HEK293 (cell line): Measurements from ENCODE around the gene SPEM3.
A peak's percentile ranks its signal among the peaks of the same experiment; 100 is the strongest.

Experiments
- BCL11A ChIP-seq: fragments of 450-650 bp; formaldehyde crosslinking; IDR thresholded peaks from 2 replicates; pipeline ENCODE4 v1.5.1; 2016; ENCODE audit warnings: low read depth, missing biosample characterization, missing genetic modification characterization
- GFI1B ChIP-seq: fragments of 450-650 bp; formaldehyde crosslinking; IDR thresholded peaks from 2 replicates; pipeline ENCODE4 v1.5.1; 2016; ENCODE audit warnings: missing biosample characterization, missing genetic modification characterization
- GLIS1 ChIP-seq: fragments of 450-650 bp; formaldehyde crosslinking; IDR thresholded peaks from 2 replicates; pipeline ENCODE4 v1.5.1; 2016; ENCODE audit warnings: missing biosample characterization, missing genetic modification characterization
- GLIS2 ChIP-seq: fragments of 450-650 bp; formaldehyde crosslinking; IDR thresholded peaks from 2 replicates; pipeline ENCODE4 v1.5.1; 2016; ENCODE audit warnings: missing biosample characterization, missing genetic modification characterization
- HOXC10 ChIP-seq: sonication (generic); formaldehyde crosslinking; IDR thresholded peaks from 2 replicates; pipeline ENCODE4 v1.8.1; 2023; ENCODE audit warnings: mild to moderate bottlenecking, missing genetic modification reagents
- IKZF3 ChIP-seq: fragments of 450-650 bp; IDR thresholded peaks from 2 replicates; pipeline ENCODE4 v1.5.0; 2018; ENCODE audit warnings: missing biosample characterization, mild to moderate bottlenecking, missing genetic modification characterization, moderate library complexity
- KLF10 ChIP-seq: fragments of 450-650 bp; IDR thresholded peaks from 2 replicates; pipeline ENCODE4 v1.5.1; 2018; ENCODE audit warnings: missing biosample characterization, mild to moderate bottlenecking, missing genetic modification characterization
- KLF8 ChIP-seq: fragments of 450-650 bp; formaldehyde crosslinking; IDR thresholded peaks from 2 replicates; pipeline ENCODE4 v1.5.1; 2016; ENCODE audit warnings: missing biosample characterization, missing genetic modification characterization
- KLF9 ChIP-seq: fragments of 450-650 bp; formaldehyde crosslinking; IDR thresholded peaks from 2 replicates; pipeline ENCODE4 v1.5.1; 2016; ENCODE audit warnings: missing biosample characterization, missing genetic modification characterization, low read depth
- OSR2 ChIP-seq: fragments of 450-650 bp; formaldehyde crosslinking; IDR thresholded peaks from 2 replicates; pipeline ENCODE4 v1.5.1; 2016; ENCODE audit warnings: missing biosample characterization, missing genetic modification characterization
- YY1 ChIP-seq: fragments of 450-650 bp; formaldehyde crosslinking; IDR thresholded peaks from 2 replicates; pipeline ENCODE4 v1.5.1; 2018; ENCODE audit warnings: missing biosample characterization, missing genetic modification characterization
- ZBTB48 ChIP-seq: fragments of 450-650 bp; formaldehyde crosslinking; IDR thresholded peaks from 2 replicates; pipeline ENCODE4 v1.5.1; 2016; ENCODE audit warnings: missing biosample characterization, missing genetic modification characterization
- ZEB2 ChIP-seq: fragments of 450-650 bp; formaldehyde crosslinking; IDR thresholded peaks from 2 replicates; pipeline ENCODE4 v1.5.1; 2016; ENCODE audit warnings: missing biosample characterization, missing genetic modification characterization
- ZFHX2 ChIP-seq: fragments of 450-650 bp; formaldehyde crosslinking; conservative IDR thresholded peaks from 2 replicates; pipeline ENCODE4 v1.5.1; 2016; ENCODE audit warnings: missing biosample characterization, missing genetic modification characterization
- ZIC2 ChIP-seq: fragments of 450-650 bp; formaldehyde crosslinking; IDR thresholded peaks from 2 replicates; pipeline ENCODE4 v1.5.1; 2016; ENCODE audit warnings: missing biosample characterization, missing genetic modification characterization
- ZNF112 ChIP-seq: fragments of 450-650 bp; formaldehyde crosslinking; IDR thresholded peaks from 2 replicates; pipeline ENCODE4 v1.5.0; 2017; ENCODE audit warnings: missing biosample characterization, missing genetic modification characterization
- ZNF19 ChIP-seq: fragments of 450-650 bp; formaldehyde crosslinking; IDR thresholded peaks from 2 replicates; pipeline ENCODE4; 2016; ENCODE audit warnings: missing biosample characterization, missing genetic modification characterization, low read depth
- ZNF473 ChIP-seq: fragments of 450-650 bp; formaldehyde crosslinking; IDR thresholded peaks from 2 replicates; pipeline ENCODE4 v1.5.1; 2017; ENCODE audit warnings: missing biosample characterization, missing genetic modification characterization
- ZNF530 ChIP-seq: fragments of 450-650 bp; formaldehyde crosslinking; IDR thresholded peaks from 2 replicates; pipeline ENCODE4 v1.5.1; 2016; ENCODE audit warnings: low read depth, missing biosample characterization, missing genetic modification characterization
- ZNF549 ChIP-seq: fragments of 450-650 bp; IDR thresholded peaks from 2 replicates; pipeline ENCODE4 v1.5.1; 2018; ENCODE audit warnings: missing biosample characterization, missing genetic modification characterization, mild to moderate bottlenecking, inconsistent platforms, moderate library complexity
- ZNF561 ChIP-seq: fragments of 450-650 bp; IDR thresholded peaks from 2 replicates; pipeline ENCODE4 v1.5.1; 2018; ENCODE audit warnings: missing biosample characterization, missing genetic modification characterization, borderline replicate concordance
- ZNF600 ChIP-seq: fragments of 450-650 bp; formaldehyde crosslinking; IDR thresholded peaks from 2 replicates; pipeline ENCODE4 v1.5.1; 2016; ENCODE audit warnings: missing biosample characterization, missing genetic modification characterization
- ZNF660 ChIP-seq: fragments of 450-650 bp; IDR thresholded peaks from 2 replicates; pipeline ENCODE4 v1.5.1; 2018; ENCODE audit warnings: missing biosample characterization, mild to moderate bottlenecking, missing genetic modification characterization
- ZNF792 ChIP-seq: fragments of 450-650 bp; formaldehyde crosslinking; IDR thresholded peaks from 2 replicates; pipeline ENCODE4 v1.5.1; 2016; ENCODE audit warnings: missing biosample characterization, missing genetic modification characterization
- TF ChIP-seq, protein P1 (sequence below): fragments of 450-650 bp; formaldehyde crosslinking; IDR thresholded peaks from 2 replicates; pipeline ENCODE4 v1.5.1; 2016; ENCODE audit warnings: missing biosample characterization, missing genetic modification characterization
- TF ChIP-seq, protein P2 (sequence below): fragments of 450-650 bp; formaldehyde crosslinking; IDR thresholded peaks from 2 replicates; pipeline ENCODE4 v1.5.1; 2016; ENCODE audit warnings: missing biosample characterization, missing genetic modification characterization
- TF ChIP-seq, protein P3 (sequence below): fragments of 450-650 bp; formaldehyde crosslinking; IDR thresholded peaks from 2 replicates; pipeline ENCODE4 v1.5.1; 2017; ENCODE audit warnings: missing biosample characterization, missing genetic modification characterization
- TF ChIP-seq, protein P4 (sequence below): fragments of 450-650 bp; formaldehyde crosslinking; IDR thresholded peaks from 2 replicates; pipeline ENCODE4 v1.5.1; 2016; ENCODE audit warnings: missing biosample characterization, missing genetic modification characterization, borderline replicate concordance
- TF ChIP-seq, protein P5 (sequence below): fragments of 450-650 bp; formaldehyde crosslinking; IDR thresholded peaks from 2 replicates; pipeline ENCODE4 v1.5.1; 2016; ENCODE audit warnings: missing biosample characterization, missing genetic modification characterization
- TF ChIP-seq, protein P6 (sequence below): fragments of 450-650 bp; formaldehyde crosslinking; IDR thresholded peaks from 2 replicates; pipeline ENCODE4 v1.5.1; 2016; ENCODE audit warnings: missing biosample characterization, missing genetic modification characterization

Gene SPEM3

DNA sequence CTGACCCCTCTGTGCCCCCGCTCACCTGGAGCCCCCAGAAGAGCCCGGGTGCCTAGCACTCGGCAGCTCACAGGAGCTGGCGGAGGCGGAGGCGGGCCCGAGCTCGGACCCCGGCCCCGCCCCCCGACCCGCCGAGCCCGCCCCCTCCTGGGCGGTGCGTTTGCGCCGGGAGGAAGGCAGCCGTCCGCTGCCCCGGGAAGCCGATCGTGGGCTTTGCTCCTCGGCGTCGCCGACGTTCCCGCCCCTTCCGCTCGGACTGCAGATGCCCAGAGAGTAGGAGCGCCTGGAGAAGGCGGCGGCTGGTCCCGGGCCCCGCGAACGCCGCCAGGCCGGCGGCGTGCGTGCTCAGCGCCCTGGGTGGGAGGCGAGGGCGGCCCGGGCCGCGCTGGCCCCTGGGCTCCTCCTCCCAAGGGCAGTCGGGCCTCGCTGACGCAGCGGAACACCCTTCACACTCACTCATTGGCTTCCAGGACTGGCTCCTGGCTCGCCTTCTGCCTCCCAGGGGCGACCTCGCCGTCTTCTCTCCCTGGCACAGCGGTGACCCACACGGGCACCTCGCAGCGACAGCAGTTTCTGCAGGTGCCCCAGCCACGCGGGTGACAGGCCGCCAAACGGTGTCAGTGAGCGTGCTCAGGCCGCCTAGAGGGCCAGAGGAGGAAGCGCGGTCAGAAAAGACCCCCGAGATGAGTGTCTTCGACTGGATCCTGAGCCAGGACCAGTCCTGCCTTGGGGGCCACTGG, 34.0 kb upstream of the SPEM3 start, which contains the start of gene PLSCR3 (continued):
- TF ChIP-seq IKZF3 (tag by site-specific recombination) (peak; percentile 62; the same call in 1 of the 2 replicates), GFI1B (tag by site-specific recombination) (no peak), ZNF112 (tag by site-specific recombination) (no peak), ZNF660 (tag by site-specific recombination) (peak; percentile 57; the same call in 1 of the 2 replicates), KLF8 (0 out of 2 replicates have a peak, but pooled peaks have one; percentile 4), ZNF549 (tag by site-specific recombination) (no peak), ZFHX2 (tag by site-specific recombination) (0 out of 2 replicates have a peak, but pooled peaks have one; percentile 40), ZNF530 (tag by site-specific recombination) (no peak), GLIS1 (tag by site-specific recombination) (peak; percentile 83), ZNF600 (tag by site-specific recombination) (0 out of 2 replicates have a peak, but pooled peaks have one; percentile 15), OSR2 (tag by site-specific recombination) (no peak), KLF9 (peak; percentile 66), ZBTB48 (tag by site-specific recombination) (0 out of 2 replicates have a peak, but pooled peaks have one; percentile 17), ZNF561 (tag by site-specific recombination) (peak; percentile 75), ZEB2 (tag by site-specific recombination) (peak; percentile 12; the same call in 1 of the 2 replicates), ZNF792 (tag by site-specific recombination) (no peak), BCL11A (no peak), ZNF19 (tag by site-specific recombination) (no peak), ZNF473 (tag by site-specific recombination) (no peak), ZIC2 (tag by site-specific recombination) (peak; percentile 86), YY1 (tag by site-specific recombination) (no peak), GLIS2 (peak; percentile 93), KLF10 (tag by site-specific recombination) (peak; percentile 56; the same call in 1 of the 2 replicates), HOXC10 (CRISPR knock-in tag) (no peak)
- TF ChIP-seq, protein P1, sequence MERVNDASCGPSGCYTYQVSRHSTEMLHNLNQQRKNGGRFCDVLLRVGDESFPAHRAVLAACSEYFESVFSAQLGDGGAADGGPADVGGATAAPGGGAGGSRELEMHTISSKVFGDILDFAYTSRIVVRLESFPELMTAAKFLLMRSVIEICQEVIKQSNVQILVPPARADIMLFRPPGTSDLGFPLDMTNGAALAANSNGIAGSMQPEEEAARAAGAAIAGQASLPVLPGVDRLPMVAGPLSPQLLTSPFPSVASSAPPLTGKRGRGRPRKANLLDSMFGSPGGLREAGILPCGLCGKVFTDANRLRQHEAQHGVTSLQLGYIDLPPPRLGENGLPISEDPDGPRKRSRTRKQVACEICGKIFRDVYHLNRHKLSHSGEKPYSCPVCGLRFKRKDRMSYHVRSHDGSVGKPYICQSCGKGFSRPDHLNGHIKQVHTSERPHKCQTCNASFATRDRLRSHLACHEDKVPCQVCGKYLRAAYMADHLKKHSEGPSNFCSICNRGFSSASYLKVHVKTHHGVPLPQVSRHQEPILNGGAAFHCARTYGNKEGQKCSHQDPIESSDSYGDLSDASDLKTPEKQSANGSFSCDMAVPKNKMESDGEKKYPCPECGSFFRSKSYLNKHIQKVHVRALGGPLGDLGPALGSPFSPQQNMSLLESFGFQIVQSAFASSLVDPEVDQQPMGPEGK (tag by site-specific recombination), result no peak; the same call in 1 of the 2 replicates
- TF ChIP-seq, protein P2, sequence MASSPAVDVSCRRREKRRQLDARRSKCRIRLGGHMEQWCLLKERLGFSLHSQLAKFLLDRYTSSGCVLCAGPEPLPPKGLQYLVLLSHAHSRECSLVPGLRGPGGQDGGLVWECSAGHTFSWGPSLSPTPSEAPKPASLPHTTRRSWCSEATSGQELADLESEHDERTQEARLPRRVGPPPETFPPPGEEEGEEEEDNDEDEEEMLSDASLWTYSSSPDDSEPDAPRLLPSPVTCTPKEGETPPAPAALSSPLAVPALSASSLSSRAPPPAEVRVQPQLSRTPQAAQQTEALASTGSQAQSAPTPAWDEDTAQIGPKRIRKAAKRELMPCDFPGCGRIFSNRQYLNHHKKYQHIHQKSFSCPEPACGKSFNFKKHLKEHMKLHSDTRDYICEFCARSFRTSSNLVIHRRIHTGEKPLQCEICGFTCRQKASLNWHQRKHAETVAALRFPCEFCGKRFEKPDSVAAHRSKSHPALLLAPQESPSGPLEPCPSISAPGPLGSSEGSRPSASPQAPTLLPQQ (tag by site-specific recombination), result 0 out of 2 replicates have a peak, but pooled peaks have one; percentile 34
- TF ChIP-seq, protein P3, sequence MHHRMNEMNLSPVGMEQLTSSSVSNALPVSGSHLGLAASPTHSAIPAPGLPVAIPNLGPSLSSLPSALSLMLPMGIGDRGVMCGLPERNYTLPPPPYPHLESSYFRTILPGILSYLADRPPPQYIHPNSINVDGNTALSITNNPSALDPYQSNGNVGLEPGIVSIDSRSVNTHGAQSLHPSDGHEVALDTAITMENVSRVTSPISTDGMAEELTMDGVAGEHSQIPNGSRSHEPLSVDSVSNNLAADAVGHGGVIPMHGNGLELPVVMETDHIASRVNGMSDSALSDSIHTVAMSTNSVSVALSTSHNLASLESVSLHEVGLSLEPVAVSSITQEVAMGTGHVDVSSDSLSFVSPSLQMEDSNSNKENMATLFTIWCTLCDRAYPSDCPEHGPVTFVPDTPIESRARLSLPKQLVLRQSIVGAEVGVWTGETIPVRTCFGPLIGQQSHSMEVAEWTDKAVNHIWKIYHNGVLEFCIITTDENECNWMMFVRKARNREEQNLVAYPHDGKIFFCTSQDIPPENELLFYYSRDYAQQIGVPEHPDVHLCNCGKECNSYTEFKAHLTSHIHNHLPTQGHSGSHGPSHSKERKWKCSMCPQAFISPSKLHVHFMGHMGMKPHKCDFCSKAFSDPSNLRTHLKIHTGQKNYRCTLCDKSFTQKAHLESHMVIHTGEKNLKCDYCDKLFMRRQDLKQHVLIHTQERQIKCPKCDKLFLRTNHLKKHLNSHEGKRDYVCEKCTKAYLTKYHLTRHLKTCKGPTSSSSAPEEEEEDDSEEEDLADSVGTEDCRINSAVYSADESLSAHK (tag by site-specific recombination), result peak; percentile 72
- TF ChIP-seq, protein P4, sequence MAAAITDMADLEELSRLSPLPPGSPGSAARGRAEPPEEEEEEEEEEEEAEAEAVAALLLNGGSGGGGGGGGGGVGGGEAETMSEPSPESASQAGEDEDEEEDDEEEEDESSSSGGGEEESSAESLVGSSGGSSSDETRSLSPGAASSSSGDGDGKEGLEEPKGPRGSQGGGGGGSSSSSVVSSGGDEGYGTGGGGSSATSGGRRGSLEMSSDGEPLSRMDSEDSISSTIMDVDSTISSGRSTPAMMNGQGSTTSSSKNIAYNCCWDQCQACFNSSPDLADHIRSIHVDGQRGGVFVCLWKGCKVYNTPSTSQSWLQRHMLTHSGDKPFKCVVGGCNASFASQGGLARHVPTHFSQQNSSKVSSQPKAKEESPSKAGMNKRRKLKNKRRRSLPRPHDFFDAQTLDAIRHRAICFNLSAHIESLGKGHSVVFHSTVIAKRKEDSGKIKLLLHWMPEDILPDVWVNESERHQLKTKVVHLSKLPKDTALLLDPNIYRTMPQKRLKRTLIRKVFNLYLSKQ (tag by site-specific recombination), result no peak
- TF ChIP-seq, protein P5, sequence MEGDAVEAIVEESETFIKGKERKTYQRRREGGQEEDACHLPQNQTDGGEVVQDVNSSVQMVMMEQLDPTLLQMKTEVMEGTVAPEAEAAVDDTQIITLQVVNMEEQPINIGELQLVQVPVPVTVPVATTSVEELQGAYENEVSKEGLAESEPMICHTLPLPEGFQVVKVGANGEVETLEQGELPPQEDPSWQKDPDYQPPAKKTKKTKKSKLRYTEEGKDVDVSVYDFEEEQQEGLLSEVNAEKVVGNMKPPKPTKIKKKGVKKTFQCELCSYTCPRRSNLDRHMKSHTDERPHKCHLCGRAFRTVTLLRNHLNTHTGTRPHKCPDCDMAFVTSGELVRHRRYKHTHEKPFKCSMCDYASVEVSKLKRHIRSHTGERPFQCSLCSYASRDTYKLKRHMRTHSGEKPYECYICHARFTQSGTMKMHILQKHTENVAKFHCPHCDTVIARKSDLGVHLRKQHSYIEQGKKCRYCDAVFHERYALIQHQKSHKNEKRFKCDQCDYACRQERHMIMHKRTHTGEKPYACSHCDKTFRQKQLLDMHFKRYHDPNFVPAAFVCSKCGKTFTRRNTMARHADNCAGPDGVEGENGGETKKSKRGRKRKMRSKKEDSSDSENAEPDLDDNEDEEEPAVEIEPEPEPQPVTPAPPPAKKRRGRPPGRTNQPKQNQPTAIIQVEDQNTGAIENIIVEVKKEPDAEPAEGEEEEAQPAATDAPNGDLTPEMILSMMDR, result peak; percentile 70
- TF ChIP-seq, protein P6, sequence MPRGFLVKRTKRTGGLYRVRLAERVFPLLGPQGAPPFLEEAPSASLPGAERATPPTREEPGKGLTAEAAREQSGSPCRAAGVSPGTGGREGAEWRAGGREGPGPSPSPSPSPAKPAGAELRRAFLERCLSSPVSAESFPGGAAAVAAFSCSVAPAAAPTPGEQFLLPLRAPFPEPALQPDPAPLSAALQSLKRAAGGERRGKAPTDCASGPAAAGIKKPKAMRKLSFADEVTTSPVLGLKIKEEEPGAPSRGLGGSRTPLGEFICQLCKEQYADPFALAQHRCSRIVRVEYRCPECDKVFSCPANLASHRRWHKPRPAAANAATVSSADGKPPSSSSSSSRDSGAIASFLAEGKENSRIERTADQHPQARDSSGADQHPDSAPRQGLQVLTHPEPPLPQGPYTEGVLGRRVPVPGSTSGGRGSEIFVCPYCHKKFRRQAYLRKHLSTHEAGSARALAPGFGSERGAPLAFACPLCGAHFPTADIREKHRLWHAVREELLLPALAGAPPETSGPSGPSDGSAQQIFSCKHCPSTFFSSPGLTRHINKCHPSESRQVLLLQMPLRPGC, result no peak; the same call in 1 of the 2 replicates
